HUES6 (cell line): Measurements from ENCODE around the gene TMPRSS6.

Source experiments
- H3K27ac ChIP-seq: 2 replicates; pipeline ENCODE4 v1.7.0; 2013; ENCODE audit warnings: low read depth, mild to moderate bottlenecking, low read length, inconsistent platforms
- H3K27me3 ChIP-seq: 2 replicates; pipeline ENCODE4 v1.6.1; 2013; ENCODE audit warnings: low read length; ENCODE audit not compliant: control insufficient read depth, insufficient read depth
- H3K36me3 ChIP-seq: 2 replicates; pipeline ENCODE4 v1.6.1; 2013; ENCODE audit warnings: low read length; ENCODE audit not compliant: control insufficient read depth, insufficient read depth
- H3K4me1 ChIP-seq: 2 replicates; pipeline ENCODE4 v1.6.1; 2013; ENCODE audit warnings: low read length; ENCODE audit not compliant: control insufficient read depth, insufficient read depth
- H3K4me3 ChIP-seq: 2 replicates; pipeline ENCODE4 v1.5.1; 2013; ENCODE audit warnings: low read depth, low read length
- H3K9ac ChIP-seq: one replicate; pipeline ENCODE4 v1.6.1; 2013; ENCODE audit warnings: mild to moderate bottlenecking, low read length
- H3K9me3 ChIP-seq: 2 replicates; pipeline ENCODE4 v1.6.1; 2013; ENCODE audit warnings: low read depth, low read length; ENCODE audit not compliant: control insufficient read depth, insufficient read depth

Gene TMPRSS6

GRCh38 chr22:37109242-37109917, at the start of gene TMPRSS6:
TSS of gene TMPRSS6 (minus strand) at chr22:37109713. CDS start at chr22:37103417, 6,296 bp downstream.
- H3K4me1 ChIP-seq = 0 out of 2 replicates have a peak, but pooled peaks cover 2% of the 10 kb centered on the region
- H3K4me3 ChIP-seq = no peak within 1 kb of the TSS
- no peaks in the 10 kb centered on the region for H3K36me3 ChIP-seq
- no peaks in the 10 kb centered on the region for H3K27me3 ChIP-seq
- no peaks in the 10 kb centered on the region for H3K9me3 ChIP-seq
- no peak within 1 kb of the TSS for H3K9ac ChIP-seq
- H3K27ac ChIP-seq = no peak within 1 kb of the TSS

GRCh38 chr22:37158963-37159290, 49.4 kb upstream of the TMPRSS6 start:
- H3K27ac ChIP-seq = no peak overlapping the region
- no peaks in the 10 kb centered on the region; the same call in 1 of the 2 replicates for H3K4me1 ChIP-seq
- H3K9ac ChIP-seq = no peak overlapping the region

DNA sequence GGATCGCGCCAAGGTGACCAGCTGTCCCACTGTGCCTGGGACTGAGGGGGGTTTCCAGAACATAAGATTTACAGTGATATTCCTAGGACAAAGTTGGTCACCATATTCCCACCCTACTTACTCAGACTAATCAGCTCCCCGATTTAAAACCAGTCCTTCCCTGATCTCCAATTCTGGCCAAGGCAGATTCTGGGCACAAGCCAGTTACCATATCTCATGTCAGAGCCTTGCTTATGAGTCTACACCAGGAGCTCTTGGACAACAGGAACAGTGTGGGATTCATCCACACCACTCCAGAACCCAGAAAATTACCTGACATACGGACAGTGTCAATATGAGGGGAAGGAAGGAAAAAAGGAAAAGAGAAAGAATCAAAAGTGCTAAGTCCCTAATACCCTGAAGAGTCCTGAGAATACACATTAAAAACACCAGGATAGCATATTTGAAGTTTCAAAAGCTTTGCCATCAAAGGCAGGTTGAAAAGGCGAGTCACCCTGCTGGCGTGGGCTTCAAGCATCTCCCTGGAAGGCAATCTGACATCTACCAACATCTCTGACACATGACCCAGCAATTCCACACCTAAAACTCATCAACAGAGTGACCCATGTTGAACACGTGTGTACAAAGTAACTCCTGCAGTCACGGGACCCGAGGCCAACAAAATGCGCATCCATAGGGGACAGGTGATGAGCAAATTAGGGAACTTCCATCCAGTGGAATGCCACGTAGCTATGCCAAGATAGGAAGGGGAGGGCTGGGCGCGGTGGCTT, 48.2 kb upstream of the TMPRSS6 start:
- no peak overlapping the region for H3K4me3 ChIP-seq
- no peak overlapping the region for H3K9ac ChIP-seq
- H3K4me1 ChIP-seq = no peaks in the 10 kb centered on the region; the same call in 1 of the 2 replicates
- no peak overlapping the region for H3K27ac ChIP-seq
- H3K27me3 ChIP-seq = no peaks in the 10 kb centered on the region
- no peaks in the 10 kb centered on the region for H3K36me3 ChIP-seq
- H3K9me3 ChIP-seq = peaks cover 10% of the 10 kb centered on the region

More at GRCh38 chr22:37158963-37159290, 49.4 kb upstream of the TMPRSS6 start:
- H3K9me3 ChIP-seq = peaks cover 10% of the 10 kb centered on the region
- no peak overlapping the region for H3K4me3 ChIP-seq
- no peaks in the 10 kb centered on the region for H3K27me3 ChIP-seq
- H3K36me3 ChIP-seq = no peaks in the 10 kb centered on the region

DNA sequence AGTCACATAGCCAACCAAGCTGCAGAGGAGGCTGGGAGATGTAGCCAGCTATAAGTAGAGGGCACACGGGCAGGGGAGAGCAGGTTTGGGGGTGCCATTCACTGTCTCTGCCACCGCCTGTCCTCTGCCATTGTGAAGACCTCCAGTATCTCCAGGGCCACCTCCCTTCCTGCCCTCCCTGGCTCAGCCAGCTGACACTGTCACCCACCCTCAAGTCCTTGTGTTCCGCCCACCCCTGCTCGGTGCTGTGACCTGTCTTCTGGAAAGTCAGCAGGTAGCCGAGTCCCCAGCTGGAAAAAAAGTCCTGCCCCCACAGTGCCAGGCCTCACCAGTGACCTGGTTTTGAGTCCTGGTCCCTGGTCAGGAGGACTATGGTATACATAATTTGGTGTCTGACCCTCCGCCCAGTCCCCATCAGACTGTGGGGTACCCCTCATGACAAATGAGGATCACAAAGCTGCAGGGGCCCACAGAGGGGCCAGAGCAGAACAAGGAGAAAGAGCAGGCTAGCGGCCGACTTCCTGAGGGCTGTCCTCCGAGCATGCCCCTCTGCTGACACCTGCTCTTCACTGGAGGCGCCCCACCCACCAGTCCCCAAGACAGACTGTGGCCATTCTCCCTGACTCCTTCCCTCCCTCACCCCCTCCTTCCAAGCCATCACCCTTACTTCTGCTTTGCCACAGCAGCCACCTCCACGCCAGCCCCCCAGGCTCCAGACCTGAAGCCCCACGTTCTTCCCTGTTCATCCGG, 47.3 kb upstream of the TMPRSS6 start:
- Histone ChIP-seq H3K36me3 (no peaks in the 10 kb centered on the region), H3K27ac (no peak overlapping the region), H3K4me3 (no peak overlapping the region), H3K9me3 (peaks cover 11% of the 10 kb centered on the region), H3K4me1 (no peaks in the 10 kb centered on the region; the same call in 1 of the 2 replicates), H3K27me3 (no peaks in the 10 kb centered on the region), H3K9ac (no peak overlapping the region)

DNA sequence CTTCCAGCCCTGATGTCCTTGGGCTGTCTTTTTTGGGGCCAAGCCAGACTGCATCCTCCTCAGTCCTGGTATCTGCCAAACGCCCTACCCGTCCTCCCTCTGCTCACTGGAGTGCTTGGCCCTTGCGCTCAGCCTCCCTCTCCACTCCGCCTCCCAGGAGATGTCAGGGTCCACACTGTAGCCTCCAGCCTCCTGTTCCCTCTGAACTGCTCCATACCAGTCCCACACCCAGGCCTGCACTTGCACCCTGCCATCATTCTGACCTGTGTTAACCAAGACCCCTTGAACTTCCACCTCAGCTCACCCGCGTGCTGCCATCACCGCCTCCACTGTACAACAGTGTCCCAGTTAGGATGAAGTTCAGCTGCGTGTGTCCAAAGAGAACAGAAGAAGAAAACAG, 46.5 kb upstream of the TMPRSS6 start:
- H3K4me3 ChIP-seq = no peak overlapping the region
- H3K4me1 ChIP-seq = no peaks in the 10 kb centered on the region; the same call in 1 of the 2 replicates
- H3K27ac ChIP-seq = no peak overlapping the region
- H3K9me3 ChIP-seq = peaks cover 10% of the 10 kb centered on the region; the same call in 1 of the 2 replicates
- H3K9ac ChIP-seq = no peak overlapping the region
- no peaks in the 10 kb centered on the region for H3K27me3 ChIP-seq
- no peaks in the 10 kb centered on the region for H3K36me3 ChIP-seq

GRCh38 chr22:37154925-37155712, 45.6 kb upstream of the TMPRSS6 start:
- no peaks in the 10 kb centered on the region for H3K36me3 ChIP-seq
- H3K27me3 ChIP-seq = no peaks in the 10 kb centered on the region
- H3K27ac ChIP-seq = no peak overlapping the region
- H3K9ac ChIP-seq = no peak overlapping the region
- no peak overlapping the region for H3K4me3 ChIP-seq
- peaks cover 10% of the 10 kb centered on the region; the same call in 1 of the 2 replicates for H3K9me3 ChIP-seq
- H3K4me1 ChIP-seq = peaks cover 1% of the 10 kb centered on the region; the same call in 1 of the 2 replicates

- H3K27ac ChIP-seq = no peak overlapping the region
- peaks cover 11% of the 10 kb centered on the region; the same call in 1 of the 2 replicates for H3K4me1 ChIP-seq
- H3K4me3 ChIP-seq = no peak overlapping the region
- H3K27me3 ChIP-seq = no peaks in the 10 kb centered on the region
- no peak overlapping the region for H3K9ac ChIP-seq
- H3K9me3 ChIP-seq = peaks cover 10% of the 10 kb centered on the region; the same call in 1 of the 2 replicates
- no peaks in the 10 kb centered on the region for H3K36me3 ChIP-seq
These were observed 44.4 kb upstream of the TMPRSS6 start for GRCh38 chr22:37153901-37154300.

DNA sequence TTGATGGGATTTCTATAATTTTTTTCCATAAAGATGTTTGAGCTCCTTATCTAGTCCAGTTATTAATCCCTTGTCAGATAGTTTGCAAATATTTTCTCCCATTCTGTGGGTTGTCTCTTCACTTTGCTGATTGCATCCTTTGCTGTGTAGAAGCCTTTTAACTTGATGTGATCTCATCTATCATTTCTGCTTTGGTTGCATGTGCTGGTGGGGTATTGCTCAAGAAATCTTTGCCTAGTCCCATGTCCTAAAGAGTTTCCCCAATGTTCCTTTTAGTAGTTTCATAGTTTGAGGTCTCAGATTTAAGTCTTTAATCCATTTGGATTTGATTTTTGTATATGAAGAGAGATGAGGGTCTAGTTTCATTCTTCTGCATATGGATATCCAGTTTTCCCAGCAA, 41.9 kb upstream of the TMPRSS6 start:
- Histone ChIP-seq H3K27ac (no peak overlapping the region), H3K4me3 (no peak overlapping the region), H3K4me1 (peaks cover 11% of the 10 kb centered on the region; the same call in 1 of the 2 replicates), H3K27me3 (no peaks in the 10 kb centered on the region), H3K36me3 (no peaks in the 10 kb centered on the region), H3K9me3 (peaks cover 10% of the 10 kb centered on the region; the same call in 1 of the 2 replicates), H3K9ac (no peak overlapping the region)

- peaks cover 11% of the 10 kb centered on the region; the same call in 1 of the 2 replicates for H3K4me1 ChIP-seq
- H3K27ac ChIP-seq = no peak overlapping the region
- no peak overlapping the region for H3K9ac ChIP-seq
- no peaks in the 10 kb centered on the region for H3K36me3 ChIP-seq
- H3K4me3 ChIP-seq = no peak overlapping the region
- H3K27me3 ChIP-seq = no peaks in the 10 kb centered on the region
- H3K9me3 ChIP-seq = peaks cover 10% of the 10 kb centered on the region; the same call in 1 of the 2 replicates
These were observed 41.2 kb upstream of the TMPRSS6 start for GRCh38 chr22:37150701-37151100.
